Activated CD8-positive, alpha-beta memory T cell treated with anti-CD3 and anti-CD28 coated beads for 1 hour (primary cell): ENCODE results near the gene COL23A1.

Experiments used
- DNase-seq, 2 donors: peaks; one replicate each; pipeline ENCODE4 v3.0.0-alpha.2; 2020; ENCODE audit warnings: low read depth in 1 of 2; ENCODE audit errors: extremely low read depth in 1 of 2

The COL23A1 gene

GRCh38 chr5:178590141-178590923 is at the start of gene COL23A1:
COL23A1 (minus strand) TSS chr5:178590393.
- peak in 1 of 2 donors; percentile 11 for DNase-seq

- no peak for DNase-seq
Measured at GRCh38 chr5:178637356-178638074, 47.3 kb upstream of the COL23A1 start.

GRCh38 chr5:178632285-178632684 is 42.1 kb upstream of the COL23A1 start:
- DNase-seq: no peak

- DNase-seq: no peak
Measured at GRCh38 chr5:178630951-178631350, 40.8 kb upstream of the COL23A1 start.

GRCh38 chr5:178630475-178630930 is 40.3 kb upstream of the COL23A1 start:
- DNase-seq: no peak

- DNase-seq: no peak
Measured at GRCh38 chr5:178627259-178627598, 37.0 kb upstream of the COL23A1 start.

- peak; percentile 87 to 97 for DNase-seq
Measured at GRCh38 chr5:178626484-178627258, 36.5 kb upstream of the COL23A1 start, which contains the start of gene CLK4. CLK4 (minus strand) TSS chr5:178627050; CDS start chr5:178623416, 3,634 bp downstream.

- DNase-seq: no peak
Measured at GRCh38 chr5:178625679-178626483, 35.7 kb upstream of the COL23A1 start.

- DNase-seq: no peak
Measured at GRCh38 chr5:178624631-178625546, 34.7 kb upstream of the COL23A1 start.

- no peak for DNase-seq
Measured at GRCh38 chr5:178622679-178623247, 32.6 kb upstream of the COL23A1 start.

GRCh38 chr5:178619390-178619789 is 29.2 kb upstream of the COL23A1 start:
- DNase-seq: no peak

GRCh38 chr5:178612299-178612698 is 22.1 kb upstream of the COL23A1 start:
- DNase-seq: no peak

GRCh38 chr5:178606269-178606668 is 16.1 kb upstream of the COL23A1 start:
- DNase-seq: no peak

- DNase-seq: no peak
Measured at GRCh38 chr5:178605788-178606187, 15.6 kb upstream of the COL23A1 start.

GRCh38 chr5:178602752-178603151 is 12.6 kb upstream of the COL23A1 start:
- DNase-seq: no peak

- no peak for DNase-seq
Measured at GRCh38 chr5:178595750-178596149, 5.6 kb upstream of the COL23A1 start.

GRCh38 chr5:178595150-178595549 is 5.0 kb upstream of the COL23A1 start:
- no peak for DNase-seq

GRCh38 chr5:178590924-178591423 is 781 bp upstream of the COL23A1 start:
- no peak for DNase-seq
